ENCODE data around the gene PIM2. TPM values are rescaled to one million over a fixed set of nuclear protein-coding genes. Genes with fewer than 3 reads are reported as not detected.

The PIM2 gene
- total and polyA plus RNA-seq, 9 of the 15 experiments (the other 6 are each of a cell fraction or from before 2014, with no cell fraction given), result 67.6 to 191 (median 108) TPM

DNA sequence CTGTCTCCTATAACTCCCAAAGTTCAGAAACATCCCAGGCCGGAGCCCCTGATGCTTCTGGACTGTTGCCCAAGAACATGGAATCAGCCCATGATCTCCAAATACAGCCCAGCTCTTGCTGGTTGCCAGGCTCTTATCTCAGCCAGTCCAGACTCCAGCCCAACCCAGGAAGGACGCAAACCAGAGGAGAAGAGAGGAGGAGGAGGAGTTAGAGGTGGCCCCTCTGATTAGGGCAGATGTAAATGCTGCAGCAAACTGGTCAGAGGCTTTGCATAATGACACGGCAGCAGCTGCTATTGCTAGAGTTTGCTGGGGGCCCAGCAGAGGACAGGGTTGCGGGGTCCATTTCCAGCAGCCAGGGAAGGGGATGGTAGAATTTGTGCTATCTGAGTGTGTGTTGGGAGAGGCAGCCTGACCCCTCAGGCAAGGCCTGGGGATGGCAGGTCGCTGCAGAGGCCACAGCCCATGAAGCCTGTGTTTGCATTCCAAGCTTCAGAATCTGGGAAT, 42.8 kb upstream of the PIM2 start (continued):
- TF ChIP-seq, protein P1, sequence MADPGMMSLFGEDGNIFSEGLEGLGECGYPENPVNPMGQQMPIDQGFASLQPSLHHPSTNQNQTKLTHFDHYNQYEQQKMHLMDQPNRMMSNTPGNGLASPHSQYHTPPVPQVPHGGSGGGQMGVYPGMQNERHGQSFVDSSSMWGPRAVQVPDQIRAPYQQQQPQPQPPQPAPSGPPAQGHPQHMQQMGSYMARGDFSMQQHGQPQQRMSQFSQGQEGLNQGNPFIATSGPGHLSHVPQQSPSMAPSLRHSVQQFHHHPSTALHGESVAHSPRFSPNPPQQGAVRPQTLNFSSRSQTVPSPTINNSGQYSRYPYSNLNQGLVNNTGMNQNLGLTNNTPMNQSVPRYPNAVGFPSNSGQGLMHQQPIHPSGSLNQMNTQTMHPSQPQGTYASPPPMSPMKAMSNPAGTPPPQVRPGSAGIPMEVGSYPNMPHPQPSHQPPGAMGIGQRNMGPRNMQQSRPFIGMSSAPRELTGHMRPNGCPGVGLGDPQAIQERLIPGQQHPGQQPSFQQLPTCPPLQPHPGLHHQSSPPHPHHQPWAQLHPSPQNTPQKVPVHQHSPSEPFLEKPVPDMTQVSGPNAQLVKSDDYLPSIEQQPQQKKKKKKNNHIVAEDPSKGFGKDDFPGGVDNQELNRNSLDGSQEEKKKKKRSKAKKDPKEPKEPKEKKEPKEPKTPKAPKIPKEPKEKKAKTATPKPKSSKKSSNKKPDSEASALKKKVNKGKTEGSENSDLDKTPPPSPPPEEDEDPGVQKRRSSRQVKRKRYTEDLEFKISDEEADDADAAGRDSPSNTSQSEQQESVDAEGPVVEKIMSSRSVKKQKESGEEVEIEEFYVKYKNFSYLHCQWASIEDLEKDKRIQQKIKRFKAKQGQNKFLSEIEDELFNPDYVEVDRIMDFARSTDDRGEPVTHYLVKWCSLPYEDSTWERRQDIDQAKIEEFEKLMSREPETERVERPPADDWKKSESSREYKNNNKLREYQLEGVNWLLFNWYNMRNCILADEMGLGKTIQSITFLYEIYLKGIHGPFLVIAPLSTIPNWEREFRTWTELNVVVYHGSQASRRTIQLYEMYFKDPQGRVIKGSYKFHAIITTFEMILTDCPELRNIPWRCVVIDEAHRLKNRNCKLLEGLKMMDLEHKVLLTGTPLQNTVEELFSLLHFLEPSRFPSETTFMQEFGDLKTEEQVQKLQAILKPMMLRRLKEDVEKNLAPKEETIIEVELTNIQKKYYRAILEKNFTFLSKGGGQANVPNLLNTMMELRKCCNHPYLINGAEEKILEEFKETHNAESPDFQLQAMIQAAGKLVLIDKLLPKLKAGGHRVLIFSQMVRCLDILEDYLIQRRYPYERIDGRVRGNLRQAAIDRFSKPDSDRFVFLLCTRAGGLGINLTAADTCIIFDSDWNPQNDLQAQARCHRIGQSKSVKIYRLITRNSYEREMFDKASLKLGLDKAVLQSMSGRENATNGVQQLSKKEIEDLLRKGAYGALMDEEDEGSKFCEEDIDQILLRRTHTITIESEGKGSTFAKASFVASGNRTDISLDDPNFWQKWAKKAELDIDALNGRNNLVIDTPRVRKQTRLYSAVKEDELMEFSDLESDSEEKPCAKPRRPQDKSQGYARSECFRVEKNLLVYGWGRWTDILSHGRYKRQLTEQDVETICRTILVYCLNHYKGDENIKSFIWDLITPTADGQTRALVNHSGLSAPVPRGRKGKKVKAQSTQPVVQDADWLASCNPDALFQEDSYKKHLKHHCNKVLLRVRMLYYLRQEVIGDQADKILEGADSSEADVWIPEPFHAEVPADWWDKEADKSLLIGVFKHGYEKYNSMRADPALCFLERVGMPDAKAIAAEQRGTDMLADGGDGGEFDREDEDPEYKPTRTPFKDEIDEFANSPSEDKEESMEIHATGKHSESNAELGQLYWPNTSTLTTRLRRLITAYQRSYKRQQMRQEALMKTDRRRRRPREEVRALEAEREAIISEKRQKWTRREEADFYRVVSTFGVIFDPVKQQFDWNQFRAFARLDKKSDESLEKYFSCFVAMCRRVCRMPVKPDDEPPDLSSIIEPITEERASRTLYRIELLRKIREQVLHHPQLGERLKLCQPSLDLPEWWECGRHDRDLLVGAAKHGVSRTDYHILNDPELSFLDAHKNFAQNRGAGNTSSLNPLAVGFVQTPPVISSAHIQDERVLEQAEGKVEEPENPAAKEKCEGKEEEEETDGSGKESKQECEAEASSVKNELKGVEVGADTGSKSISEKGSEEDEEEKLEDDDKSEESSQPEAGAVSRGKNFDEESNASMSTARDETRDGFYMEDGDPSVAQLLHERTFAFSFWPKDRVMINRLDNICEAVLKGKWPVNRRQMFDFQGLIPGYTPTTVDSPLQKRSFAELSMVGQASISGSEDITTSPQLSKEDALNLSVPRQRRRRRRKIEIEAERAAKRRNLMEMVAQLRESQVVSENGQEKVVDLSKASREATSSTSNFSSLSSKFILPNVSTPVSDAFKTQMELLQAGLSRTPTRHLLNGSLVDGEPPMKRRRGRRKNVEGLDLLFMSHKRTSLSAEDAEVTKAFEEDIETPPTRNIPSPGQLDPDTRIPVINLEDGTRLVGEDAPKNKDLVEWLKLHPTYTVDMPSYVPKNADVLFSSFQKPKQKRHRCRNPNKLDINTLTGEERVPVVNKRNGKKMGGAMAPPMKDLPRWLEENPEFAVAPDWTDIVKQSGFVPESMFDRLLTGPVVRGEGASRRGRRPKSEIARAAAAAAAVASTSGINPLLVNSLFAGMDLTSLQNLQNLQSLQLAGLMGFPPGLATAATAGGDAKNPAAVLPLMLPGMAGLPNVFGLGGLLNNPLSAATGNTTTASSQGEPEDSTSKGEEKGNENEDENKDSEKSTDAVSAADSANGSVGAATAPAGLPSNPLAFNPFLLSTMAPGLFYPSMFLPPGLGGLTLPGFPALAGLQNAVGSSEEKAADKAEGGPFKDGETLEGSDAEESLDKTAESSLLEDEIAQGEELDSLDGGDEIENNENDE (IDR thresholded peaks at IDR 0.05; ENCODE audit: low read depth, low read length), result no peak
- TF ChIP-seq SMAD1 (IDR thresholded peaks at IDR 0.05; ENCODE audit: low read depth, low read length, partially characterized antibody) (no peak), TAF1 (IDR thresholded peaks at IDR 0.05; ENCODE audit: control insufficient read depth, extremely low read depth, insufficient read depth, low read length, severe bottlenecking) (no peak), MAFG (tag; conservative IDR thresholded peaks at IDR 0.05) (no peak), SRF (CRISPR knock-in tag; IDR thresholded peaks at IDR 0.05) (0 out of 4 replicates have a peak, but pooled peaks of 1 of the 2 experiments have one; percentile 18), BCOR (IDR thresholded peaks at IDR 0.05) (no peak), SP1 (CRISPR knock-in tag; IDR thresholded peaks at IDR 0.05) (peak; percentile 29; the same call in 1 of the 2 replicates)
- TF ChIP-seq, protein P2, sequence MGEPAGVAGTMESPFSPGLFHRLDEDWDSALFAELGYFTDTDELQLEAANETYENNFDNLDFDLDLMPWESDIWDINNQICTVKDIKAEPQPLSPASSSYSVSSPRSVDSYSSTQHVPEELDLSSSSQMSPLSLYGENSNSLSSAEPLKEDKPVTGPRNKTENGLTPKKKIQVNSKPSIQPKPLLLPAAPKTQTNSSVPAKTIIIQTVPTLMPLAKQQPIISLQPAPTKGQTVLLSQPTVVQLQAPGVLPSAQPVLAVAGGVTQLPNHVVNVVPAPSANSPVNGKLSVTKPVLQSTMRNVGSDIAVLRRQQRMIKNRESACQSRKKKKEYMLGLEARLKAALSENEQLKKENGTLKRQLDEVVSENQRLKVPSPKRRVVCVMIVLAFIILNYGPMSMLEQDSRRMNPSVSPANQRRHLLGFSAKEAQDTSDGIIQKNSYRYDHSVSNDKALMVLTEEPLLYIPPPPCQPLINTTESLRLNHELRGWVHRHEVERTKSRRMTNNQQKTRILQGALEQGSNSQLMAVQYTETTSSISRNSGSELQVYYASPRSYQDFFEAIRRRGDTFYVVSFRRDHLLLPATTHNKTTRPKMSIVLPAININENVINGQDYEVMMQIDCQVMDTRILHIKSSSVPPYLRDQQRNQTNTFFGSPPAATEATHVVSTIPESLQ (CRISPR knock-in tag; IDR thresholded peaks at IDR 0.05), result no peak
- TF ChIP-seq, protein P3, sequence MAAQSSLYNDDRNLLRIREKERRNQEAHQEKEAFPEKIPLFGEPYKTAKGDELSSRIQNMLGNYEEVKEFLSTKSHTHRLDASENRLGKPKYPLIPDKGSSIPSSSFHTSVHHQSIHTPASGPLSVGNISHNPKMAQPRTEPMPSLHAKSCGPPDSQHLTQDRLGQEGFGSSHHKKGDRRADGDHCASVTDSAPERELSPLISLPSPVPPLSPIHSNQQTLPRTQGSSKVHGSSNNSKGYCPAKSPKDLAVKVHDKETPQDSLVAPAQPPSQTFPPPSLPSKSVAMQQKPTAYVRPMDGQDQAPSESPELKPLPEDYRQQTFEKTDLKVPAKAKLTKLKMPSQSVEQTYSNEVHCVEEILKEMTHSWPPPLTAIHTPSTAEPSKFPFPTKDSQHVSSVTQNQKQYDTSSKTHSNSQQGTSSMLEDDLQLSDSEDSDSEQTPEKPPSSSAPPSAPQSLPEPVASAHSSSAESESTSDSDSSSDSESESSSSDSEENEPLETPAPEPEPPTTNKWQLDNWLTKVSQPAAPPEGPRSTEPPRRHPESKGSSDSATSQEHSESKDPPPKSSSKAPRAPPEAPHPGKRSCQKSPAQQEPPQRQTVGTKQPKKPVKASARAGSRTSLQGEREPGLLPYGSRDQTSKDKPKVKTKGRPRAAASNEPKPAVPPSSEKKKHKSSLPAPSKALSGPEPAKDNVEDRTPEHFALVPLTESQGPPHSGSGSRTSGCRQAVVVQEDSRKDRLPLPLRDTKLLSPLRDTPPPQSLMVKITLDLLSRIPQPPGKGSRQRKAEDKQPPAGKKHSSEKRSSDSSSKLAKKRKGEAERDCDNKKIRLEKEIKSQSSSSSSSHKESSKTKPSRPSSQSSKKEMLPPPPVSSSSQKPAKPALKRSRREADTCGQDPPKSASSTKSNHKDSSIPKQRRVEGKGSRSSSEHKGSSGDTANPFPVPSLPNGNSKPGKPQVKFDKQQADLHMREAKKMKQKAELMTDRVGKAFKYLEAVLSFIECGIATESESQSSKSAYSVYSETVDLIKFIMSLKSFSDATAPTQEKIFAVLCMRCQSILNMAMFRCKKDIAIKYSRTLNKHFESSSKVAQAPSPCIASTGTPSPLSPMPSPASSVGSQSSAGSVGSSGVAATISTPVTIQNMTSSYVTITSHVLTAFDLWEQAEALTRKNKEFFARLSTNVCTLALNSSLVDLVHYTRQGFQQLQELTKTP (IDR thresholded peaks at IDR 0.05; ENCODE audit: low read depth in 1 of 2, partially characterized antibody in 2 of 2), result no peak

Data from K562 (cell line).